ENCODE results near the gene FPR2.
"Not testable (repeated sequence)": the region's sequence is repeated elsewhere in the genome, so short reads cannot be mapped to it uniquely, and the experiment has no call there.

Gene FPR2

DNA sequence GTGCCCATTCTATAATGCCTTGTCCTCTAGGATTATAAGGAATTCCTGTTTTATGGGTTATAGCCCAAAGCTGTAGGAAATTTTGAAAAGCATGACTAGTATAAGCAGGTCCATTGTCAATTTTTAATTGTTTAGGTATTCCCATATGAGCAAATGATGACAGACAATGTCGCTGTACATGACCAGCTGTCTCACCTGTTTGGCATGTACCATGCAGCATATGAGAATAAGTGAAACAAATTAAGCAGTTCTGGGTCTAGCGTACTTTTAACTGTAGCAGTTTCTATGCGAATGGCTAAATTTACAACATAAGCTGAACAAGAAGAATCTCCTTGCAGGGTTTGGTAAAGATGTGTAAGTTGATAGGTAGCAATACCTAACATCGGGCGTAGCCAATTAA, 45.6 kb downstream of the FPR2 start:
- not testable (repeated sequence) for DNase-seq (ENCODE audit: low read depth)

DNA sequence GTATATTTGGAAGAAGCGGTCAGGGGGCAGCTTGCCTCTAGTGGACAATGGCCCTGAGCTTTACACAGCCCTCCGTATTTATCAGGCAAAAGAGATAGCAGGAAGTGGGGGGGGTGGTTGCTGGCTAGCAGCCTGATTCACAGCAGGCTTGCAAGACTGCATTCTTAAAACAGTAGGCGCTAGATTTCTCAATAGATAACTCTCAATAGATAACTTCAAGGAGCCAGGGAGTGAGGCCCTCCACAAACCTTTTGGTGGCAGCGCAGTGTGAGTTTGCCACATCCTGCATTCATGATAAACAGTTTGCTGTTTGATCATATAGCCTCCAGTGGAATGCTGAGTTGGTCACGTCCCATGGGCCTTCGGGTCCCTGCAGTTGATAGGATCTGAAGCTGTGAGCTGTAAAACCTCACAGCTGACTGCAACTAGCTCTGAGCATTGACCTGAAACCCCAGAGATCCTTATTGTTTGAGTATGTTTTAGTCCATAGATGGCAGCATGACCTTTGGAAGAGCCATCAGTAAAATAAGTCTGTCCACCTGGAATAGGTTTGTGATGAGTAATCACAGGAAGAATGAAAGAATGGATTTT, 46.2 kb downstream of the FPR2 start:
- no peak for DNase-seq (ENCODE audit: low read depth)

DNA sequence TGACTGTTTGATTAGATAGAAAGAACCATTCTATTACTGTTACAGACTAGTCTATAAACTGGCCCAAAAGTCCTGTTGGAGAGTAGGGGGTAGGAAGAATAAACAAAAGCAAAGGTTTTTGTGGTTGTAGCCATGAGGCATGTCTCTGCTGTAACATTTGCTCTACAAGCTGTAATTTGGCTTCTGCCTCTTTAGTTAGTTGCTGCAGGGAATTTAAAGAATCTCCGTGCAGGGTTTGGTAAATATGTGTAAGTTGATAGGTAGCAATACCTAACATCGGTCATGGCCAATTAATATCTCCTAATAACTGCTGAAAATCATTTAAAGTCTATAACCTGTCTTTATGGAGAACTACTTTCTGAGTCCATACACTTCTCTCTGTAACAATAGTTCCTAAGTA, 46.9 kb downstream of the FPR2 start:
- DNase-seq (ENCODE audit: low read depth): no peak

DNA sequence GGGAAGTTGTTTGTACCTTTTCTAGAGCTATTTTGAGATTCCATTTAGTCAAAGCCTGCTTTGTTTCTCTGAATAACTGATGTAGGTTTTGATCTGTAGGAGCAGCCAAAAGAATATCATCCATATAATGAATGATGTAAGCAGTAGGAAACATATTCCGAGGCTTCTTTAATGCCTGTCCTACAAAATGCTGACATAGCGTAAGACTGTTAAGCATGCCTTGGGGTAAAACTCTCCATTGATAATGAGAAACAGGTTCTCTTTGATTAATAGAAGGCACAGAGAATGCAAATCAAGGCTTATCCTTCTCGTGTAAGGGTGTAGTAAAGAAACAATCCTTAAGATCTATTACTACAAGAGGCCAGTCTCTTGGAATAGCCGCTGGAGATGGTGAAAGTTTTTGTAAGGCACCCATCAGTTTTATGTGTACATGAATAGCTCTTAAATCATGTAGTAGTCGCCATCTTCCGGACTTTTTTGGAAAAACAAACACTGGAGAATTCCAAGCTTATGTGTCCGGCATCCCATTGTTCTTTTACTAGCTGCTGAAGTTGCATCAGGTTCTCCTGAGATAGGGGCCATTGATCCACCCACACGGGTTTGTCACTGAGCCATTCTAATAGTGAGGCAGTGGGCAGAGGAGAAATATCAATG, 47.5 kb downstream of the FPR2 start:
- DNase-seq (ENCODE audit: low read depth): no peak

DNA sequence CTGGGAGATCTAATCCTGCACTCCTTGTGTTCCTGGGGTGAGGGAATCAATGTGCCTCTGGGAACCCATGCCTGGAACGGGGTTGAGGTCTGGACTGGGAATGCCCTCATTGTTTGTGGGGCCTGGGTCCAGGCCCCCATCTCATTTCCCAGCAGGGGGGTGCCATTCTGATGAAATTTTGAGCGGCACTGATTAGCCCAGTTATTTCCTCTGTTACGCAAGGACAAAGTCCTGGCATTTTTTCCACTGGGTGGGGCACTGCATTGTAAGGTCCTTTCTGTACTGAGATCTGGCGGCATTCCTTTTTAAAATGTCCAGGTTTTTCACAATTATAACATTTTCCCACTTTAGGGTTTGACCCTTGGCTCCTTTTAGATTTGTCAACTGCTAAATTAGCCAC, 48.8 kb downstream of the FPR2 start:
- DNase-seq (ENCODE audit: low read depth): no peak

DNA sequence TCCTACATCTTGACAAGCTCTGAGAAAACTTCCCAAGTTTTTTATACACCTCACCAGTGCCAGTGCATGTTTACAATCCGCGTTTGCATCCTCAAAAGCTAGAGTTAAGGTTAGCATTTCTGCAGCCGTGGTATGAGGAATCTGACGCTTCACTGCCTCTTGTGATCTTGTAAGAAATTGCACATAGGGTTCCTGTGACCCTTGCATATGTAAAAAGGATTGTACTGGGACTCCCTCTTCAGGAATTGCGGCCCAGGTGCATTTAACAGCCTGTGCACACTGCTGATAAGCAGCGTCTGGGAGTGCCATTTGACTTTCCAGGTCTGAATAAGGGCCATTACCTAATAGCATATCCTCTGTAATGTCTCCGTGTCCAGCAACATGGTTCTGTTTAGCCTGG, 49.2 kb downstream of the FPR2 start:
- no peak for DNase-seq (ENCODE audit: low read depth)

DNA sequence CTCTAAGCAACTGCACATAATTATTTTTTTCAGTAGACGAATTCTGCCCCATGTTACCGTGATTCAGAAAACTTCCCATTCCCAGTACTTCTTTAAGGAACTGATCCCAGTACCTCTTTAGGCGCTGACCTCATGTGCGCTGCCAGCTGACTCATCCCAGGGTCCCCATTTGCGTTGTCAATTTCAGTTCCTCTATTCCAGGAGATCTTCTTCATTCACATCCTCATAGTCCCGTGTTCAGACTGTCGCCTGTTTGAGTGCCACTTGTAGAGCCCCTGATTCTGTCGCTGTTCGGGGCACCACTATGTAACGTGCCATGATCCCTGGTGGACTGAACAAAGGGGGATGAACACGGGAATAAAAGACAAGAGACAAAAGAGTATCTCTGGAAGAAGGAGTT, 50.4 kb downstream of the FPR2 start:
- DNase-seq (ENCODE audit: low read depth): no peak

DNA sequence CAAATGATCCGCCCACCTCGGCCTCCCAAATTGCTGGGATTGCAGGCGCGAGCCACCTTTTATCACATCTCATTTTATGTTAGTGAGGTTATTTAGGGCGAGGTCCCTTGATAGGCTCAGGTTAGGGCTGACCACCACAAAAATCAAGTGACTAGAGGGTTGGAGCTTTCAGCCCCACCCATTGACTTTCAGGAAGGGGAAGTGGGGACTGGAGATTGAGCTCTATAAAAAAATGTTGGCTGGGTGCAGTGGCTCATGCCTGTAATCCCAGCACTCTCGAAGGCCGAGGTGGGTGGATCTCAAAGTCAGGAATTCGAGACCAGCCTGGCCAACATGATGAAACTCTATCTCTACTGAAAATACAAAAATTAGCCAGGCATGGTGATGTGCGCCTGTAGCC, 54.1 kb downstream of the FPR2 start:
- no peak for DNase-seq (ENCODE audit: low read depth)

DNA sequence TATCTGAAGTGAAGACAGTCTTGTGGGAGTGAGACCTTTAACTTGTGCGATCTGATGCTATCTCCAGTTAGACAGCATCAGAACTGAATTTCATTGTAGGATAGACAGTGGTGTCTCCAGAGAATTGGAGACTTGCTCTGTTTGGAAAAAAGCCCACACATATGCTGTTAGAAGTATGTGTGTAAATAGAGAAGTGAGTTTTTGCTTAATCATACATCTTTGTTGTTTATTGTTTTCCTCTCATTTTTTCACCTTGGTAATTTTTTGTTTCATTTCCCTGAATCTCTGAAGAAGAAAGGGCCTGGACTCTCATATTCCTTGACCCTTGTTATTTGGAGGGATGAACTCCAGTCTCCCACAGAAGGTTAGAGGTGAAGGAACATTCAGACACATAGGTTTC, 55.7 kb downstream of the FPR2 start:
- DNase-seq (ENCODE audit: low read depth): no peak

DNA sequence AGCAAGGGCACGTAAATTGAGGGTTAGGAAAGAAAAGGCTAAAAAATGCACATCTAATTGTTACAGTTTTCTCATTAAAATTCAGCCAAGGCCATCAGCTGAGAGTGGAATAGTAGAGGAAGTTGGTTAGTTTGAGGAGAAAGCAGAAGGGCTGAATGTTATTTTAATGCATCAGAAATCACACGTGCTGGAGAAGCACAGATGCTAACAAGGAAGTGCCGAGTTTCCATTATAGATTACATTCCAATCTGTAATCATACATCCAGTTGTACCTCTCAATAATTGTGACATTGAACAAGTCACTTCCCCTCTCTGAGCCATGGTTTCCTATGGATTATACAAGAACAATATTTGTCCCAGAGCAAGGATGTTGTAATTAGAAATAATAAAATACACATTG, 59.0 kb downstream of the FPR2 start:
- no peak for DNase-seq (ENCODE audit: low read depth)
